Mesendoderm (in vitro differentiated cells): ENCODE measurements around the gene PRKCA.

Experiments
- DNase-seq: peaks from one replicate; pipeline ENCODE4 v3.0.0; 2013
- H2AK5ac ChIP-seq: 2 replicates; pipeline ENCODE4 v1.6.1; 2013; ENCODE audit warnings: low read length, inconsistent platforms
- H2BK120ac ChIP-seq: 2 replicates; pipeline ENCODE4 v1.6.1; 2013; ENCODE audit warnings: low read depth, mild to moderate bottlenecking, low read length, moderate library complexity, mixed read lengths
- H2BK15ac ChIP-seq: replicated peaks from 2 replicates; pipeline ENCODE4 v1.6.1; 2013; ENCODE audit warnings: low read depth, mild to moderate bottlenecking, moderate library complexity
- H2BK5ac ChIP-seq: 2 replicates; pipeline ENCODE4 v1.6.1; 2013; ENCODE audit warnings: low read length, inconsistent platforms
- H3K18ac ChIP-seq: 2 replicates; pipeline ENCODE4 v1.6.1; 2013; ENCODE audit warnings: mild to moderate bottlenecking, low read length, mixed read lengths
- H3K23ac ChIP-seq: one replicate; pipeline ENCODE4 v1.6.1; 2013; ENCODE audit warnings: low read length
- H3K27ac ChIP-seq: 2 replicates; pipeline ENCODE4 v1.5.1; 2013; ENCODE audit warnings: low read depth, mild to moderate bottlenecking, inconsistent platforms, low read length, moderate library complexity
- H3K27me3 ChIP-seq: 2 replicates; pipeline ENCODE4 v1.6.1; 2013; ENCODE audit warnings: low read length, control low read depth, mild to moderate bottlenecking, inconsistent platforms; ENCODE audit not compliant: insufficient read depth, poor library complexity
- H3K36me3 ChIP-seq: 2 replicates; pipeline ENCODE4 v1.6.1; 2013; ENCODE audit warnings: low read length, inconsistent platforms; ENCODE audit not compliant: control insufficient read depth, insufficient read depth
- H3K4ac ChIP-seq: one replicate; pipeline ENCODE4 v1.6.1; 2013; ENCODE audit warnings: low read depth, mild to moderate bottlenecking, low read length, moderate library complexity
- H3K4me1 ChIP-seq: 2 replicates; pipeline ENCODE4 v1.6.1; 2013; ENCODE audit warnings: low read depth, low read length, inconsistent platforms; ENCODE audit not compliant: control insufficient read depth
- H3K4me2 ChIP-seq: 2 replicates; pipeline ENCODE4 v1.6.1; 2013; ENCODE audit warnings: low read length
- H3K4me3 ChIP-seq: 2 replicates; pipeline ENCODE4 v1.5.1; 2013; ENCODE audit warnings: mild to moderate bottlenecking, low read length
- H3K56ac ChIP-seq: one replicate; pipeline ENCODE4 v1.6.1; 2013; ENCODE audit warnings: low read length
- H3K79me1 ChIP-seq: 2 replicates; pipeline ENCODE4 v1.6.1; 2013; ENCODE audit warnings: low read length, inconsistent platforms
- H3K79me2 ChIP-seq: 2 replicates; pipeline ENCODE4 v1.6.1; 2013; ENCODE audit warnings: mild to moderate bottlenecking, low read length; ENCODE audit not compliant: control insufficient read depth, insufficient read depth
- H3K9ac ChIP-seq: 2 replicates; pipeline ENCODE4 v1.6.1; 2013; ENCODE audit warnings: low read length, inconsistent platforms
- H4K5ac ChIP-seq: one replicate; pipeline ENCODE4 v1.6.1; 2013; ENCODE audit warnings: low read length
- H4K8ac ChIP-seq: one replicate; pipeline ENCODE4 v1.6.1; 2013; ENCODE audit warnings: low read depth, mild to moderate bottlenecking, control low read depth, low read length, moderate library complexity
- WGBS: extraction: QIAGEN DNeasy Blood & Tissue Kit; methylation state at CpG from one replicate; pipeline ENCODE4 v1.1.7; 2013; ENCODE audit warnings: low lambda C conversion rate, missing lambda C conversion rate; ENCODE audit not compliant: insufficient coverage; ENCODE audit errors: extremely low coverage; 5-methylcytosine and 5-hydroxymethylcytosine counted together

The PRKCA gene

GRCh38 chr17:66691644-66692420 is 389.4 kb downstream of the PRKCA start:
- Histone ChIP-seq H3K27me3 (no peaks in the 10 kb centered on the region), H3K18ac (no peak overlapping the region), H2BK15ac (no peak overlapping the region), H3K36me3 (no peaks in the 10 kb centered on the region), H2BK120ac (no peak overlapping the region), H3K4me3 (no peak overlapping the region), H3K79me2 (no peaks in the 10 kb centered on the region), H3K23ac (no peak overlapping the region), H3K4me1 (no peaks in the 10 kb centered on the region), H2AK5ac (no peak overlapping the region), H3K9ac (no peak overlapping the region), H3K4ac (no peak overlapping the region), H2BK5ac (no peak overlapping the region), H4K8ac (no peak overlapping the region), H3K56ac (no peak overlapping the region), H3K27ac (no peak overlapping the region), H3K79me1 (no peaks in the 10 kb centered on the region), H4K5ac (no peak overlapping the region), H3K4me2 (no peak overlapping the region)
- DNase-seq = no peak
- no CpG with 5 or more reads among the region's 12 CpGs for WGBS

GRCh38 chr17:66692421-66692690 is 389.9 kb downstream of the PRKCA start:
- Histone ChIP-seq H3K36me3 (no peaks in the 10 kb centered on the region), H3K27ac (no peak overlapping the region), H3K79me1 (no peaks in the 10 kb centered on the region), H2BK5ac (no peak overlapping the region), H2AK5ac (no peak overlapping the region), H3K4me1 (no peaks in the 10 kb centered on the region), H3K18ac (no peak overlapping the region), H3K27me3 (no peaks in the 10 kb centered on the region), H4K5ac (no peak overlapping the region), H3K56ac (no peak overlapping the region), H2BK15ac (no peak overlapping the region), H4K8ac (no peak overlapping the region), H3K79me2 (no peaks in the 10 kb centered on the region), H3K23ac (no peak overlapping the region), H3K4me3 (no peak overlapping the region), H3K4me2 (no peak overlapping the region), H2BK120ac (no peak overlapping the region), H3K9ac (no peak overlapping the region), H3K4ac (no peak overlapping the region)
- no peak for DNase-seq
- WGBS = no CpG with 5 or more reads among the region's 3 CpGs

- H3K9ac ChIP-seq = no peak overlapping the region
Observed at GRCh38 chr17:66695098-66695497, 392.7 kb downstream of the PRKCA start.

GRCh38 chr17:66698270-66698669 is 395.9 kb downstream of the PRKCA start:
- no peak overlapping the region for H3K27ac ChIP-seq
- H3K18ac ChIP-seq = no peak overlapping the region
- H3K4me3 ChIP-seq = no peak overlapping the region
- no peak overlapping the region for H2AK5ac ChIP-seq
- no peak overlapping the region for H2BK15ac ChIP-seq
- no peaks in the 10 kb centered on the region for H3K79me2 ChIP-seq
- H4K8ac ChIP-seq = no peak overlapping the region
- no peak overlapping the region for H4K5ac ChIP-seq
- H3K36me3 ChIP-seq = no peaks in the 10 kb centered on the region
- H3K56ac ChIP-seq = no peak overlapping the region
- no peak overlapping the region for H3K4me2 ChIP-seq
- H3K4ac ChIP-seq = no peak overlapping the region
- H3K23ac ChIP-seq = no peak overlapping the region
- H3K27me3 ChIP-seq = no peaks in the 10 kb centered on the region
- H3K79me1 ChIP-seq = no peaks in the 10 kb centered on the region
- H2BK120ac ChIP-seq = no peak overlapping the region
- no peak overlapping the region for H3K9ac ChIP-seq
- no peak overlapping the region for H2BK5ac ChIP-seq
- H3K4me1 ChIP-seq = no peaks in the 10 kb centered on the region
- DNase-seq = no peak

More at GRCh38 chr17:66695098-66695497, 392.7 kb downstream of the PRKCA start:
- no peak overlapping the region for H4K5ac ChIP-seq
- H3K23ac ChIP-seq = no peak overlapping the region
- no peak overlapping the region for H2BK15ac ChIP-seq
- H2AK5ac ChIP-seq = no peak overlapping the region
- H3K4me1 ChIP-seq = no peaks in the 10 kb centered on the region
- H3K27me3 ChIP-seq = no peaks in the 10 kb centered on the region
- no peak overlapping the region for H2BK5ac ChIP-seq
- no peak overlapping the region for H3K4ac ChIP-seq
- no peak overlapping the region for H2BK120ac ChIP-seq
- H3K36me3 ChIP-seq = no peaks in the 10 kb centered on the region
- no peak overlapping the region for H3K56ac ChIP-seq
- H3K27ac ChIP-seq = no peak overlapping the region
- H3K4me2 ChIP-seq = no peak overlapping the region
- H3K4me3 ChIP-seq = no peak overlapping the region
- no peak overlapping the region for H4K8ac ChIP-seq
- no peaks in the 10 kb centered on the region for H3K79me2 ChIP-seq
- H3K18ac ChIP-seq = no peak overlapping the region
- WGBS = no CpG with 5 or more reads among the region's 5 CpGs
- DNase-seq = no peak
- H3K79me1 ChIP-seq = no peaks in the 10 kb centered on the region

- Histone ChIP-seq H2BK120ac (no peak overlapping the region), H3K79me2 (no peaks in the 10 kb centered on the region), H3K4me2 (no peak overlapping the region), H3K4me1 (no peaks in the 10 kb centered on the region), H3K27ac (no peak overlapping the region), H3K79me1 (no peaks in the 10 kb centered on the region), H4K8ac (no peak overlapping the region), H2BK5ac (no peak overlapping the region), H3K27me3 (no peaks in the 10 kb centered on the region), H3K23ac (no peak overlapping the region), H4K5ac (no peak overlapping the region), H3K4me3 (no peak overlapping the region), H2AK5ac (no peak overlapping the region), H3K4ac (no peak overlapping the region), H3K56ac (no peak overlapping the region), H3K9ac (no peak overlapping the region), H3K18ac (no peak overlapping the region), H3K36me3 (no peaks in the 10 kb centered on the region), H2BK15ac (no peak overlapping the region)
- DNase-seq = no peak
Observed at GRCh38 chr17:66701462-66701861, 399.0 kb downstream of the PRKCA start.
